NCI-H1694 treated with DMSO at 0.1 percent for 48 hours (cell line): ENCODE data around the gene ODC1.
"Not testable (repeated sequence)": the region's sequence is repeated elsewhere in the genome, so short reads cannot be mapped to it uniquely, and the experiment has no call there.

Experiments
- DNase-seq: peaks from one replicate; lab custom pipeline; 2025; lab: John Stamatoyannopoulos, UW

ODC1 gene

GRCh38 chr2:10447895-10448575 is at the start of gene ODC1:
TSS of gene ODC1 (minus strand) at chr2:10448327. CDS start at chr2:10445032, 3,295 bp downstream.
- peak; percentile 98 for DNase-seq

GRCh38 chr2:10497797-10498251 is 49.7 kb upstream of the ODC1 start:
- peak; percentile 92 for DNase-seq

- DNase-seq: no peak
Measured at GRCh38 chr2:10495988-10496313, 47.8 kb upstream of the ODC1 start.

GRCh38 chr2:10495311-10495987 is 47.3 kb upstream of the ODC1 start:
- DNase-seq: no peak

- no peak for DNase-seq
Measured at GRCh38 chr2:10494351-10495066, 46.4 kb upstream of the ODC1 start.

GRCh38 chr2:10493634-10494281 is 45.6 kb upstream of the ODC1 start:
- DNase-seq: no peak

- no peak for DNase-seq
Measured at GRCh38 chr2:10493075-10493633, 45.0 kb upstream of the ODC1 start.

GRCh38 chr2:10490806-10491291 is 42.7 kb upstream of the ODC1 start:
- no peak for DNase-seq

- no peak for DNase-seq
Measured at GRCh38 chr2:10489842-10490555, 41.9 kb upstream of the ODC1 start.

- DNase-seq: not testable (repeated sequence)
Measured at GRCh38 chr2:10488142-10488541, 40.0 kb upstream of the ODC1 start.

GRCh38 chr2:10487741-10488104 is 39.6 kb upstream of the ODC1 start:
- not testable (repeated sequence) for DNase-seq

GRCh38 chr2:10487081-10487740 is 39.1 kb upstream of the ODC1 start:
- DNase-seq: no peak

GRCh38 chr2:10486601-10487079 is 38.5 kb upstream of the ODC1 start:
- DNase-seq: no peak

GRCh38 chr2:10486091-10486490 is 38.0 kb upstream of the ODC1 start:
- DNase-seq: no peak

- no peak for DNase-seq
Measured at GRCh38 chr2:10482913-10483312, 34.8 kb upstream of the ODC1 start.

- DNase-seq: no peak
Measured at GRCh38 chr2:10482460-10482859, 34.3 kb upstream of the ODC1 start.

GRCh38 chr2:10481666-10482157 is 33.6 kb upstream of the ODC1 start:
- no peak for DNase-seq

GRCh38 chr2:10481055-10481665 is 33.0 kb upstream of the ODC1 start:
- no peak for DNase-seq

- DNase-seq: no peak
Measured at GRCh38 chr2:10480359-10480949, 32.3 kb upstream of the ODC1 start.

GRCh38 chr2:10478916-10479315 is 30.8 kb upstream of the ODC1 start:
- no peak for DNase-seq
